ENCODE measurements around the gene LMNTD1. TPM values are rescaled to one million over a fixed set of nuclear protein-coding genes. Genes with fewer than 3 reads are reported as not detected.

LMNTD1 gene
- total and polyA plus RNA-seq, 2 experiments from 2014 or later = not detected

- Mint-ChIP-seq H3K4me1 (no peaks in the 10 kb centered on the region), H3K36me3 (ENCODE audit: low read depth) (no peaks in the 10 kb centered on the region), H3K27ac (no peak overlapping the region), H3K9me3 (peaks cover 3% of the 10 kb centered on the region; the same call in 1 of the 3 replicates), H3K27me3 (ENCODE audit: insufficient read depth, low read depth, poor library complexity) (no peaks in the 10 kb centered on the region), H3K4me3 (no peak overlapping the region)
- no peaks in the 10 kb centered on the region for H3K4me1 ChIP-seq (ENCODE audit: insufficient read depth)
- no peaks in the 10 kb centered on the region for H3K9me2 ChIP-seq (ENCODE audit: insufficient read depth)
- ATAC-seq (no peak), DNase-seq (ENCODE audit: low spot score) (no peak)
- H3K36me3 ChIP-seq (ENCODE audit: insufficient read depth) = no peaks in the 10 kb centered on the region
- H3F3A ChIP-seq (replicated peaks; ENCODE audit: low read depth) = no peaks in the 10 kb centered on the region
- H3K27ac ChIP-seq (ENCODE audit: low read depth) = no peak overlapping the region
- no peak overlapping the region for H3K4me2 ChIP-seq
- no peak overlapping the region for H3K4me3 ChIP-seq
- H3K79me2 ChIP-seq (replicated peaks; ENCODE audit: insufficient read depth) = no peaks in the 10 kb centered on the region
- no peak for TF ChIP-seq EZH2 (IDR thresholded peaks at IDR 0.05; ENCODE audit: low read depth, unreplicated experiment)
- TF ChIP-seq ETS1 (IDR thresholded peaks at IDR 0.05) = no peak
- TF ChIP-seq REST (IDR thresholded peaks at IDR 0.05; ENCODE audit: unreplicated experiment) = no peak
- TF ChIP-seq ZNF462 (CRISPR knock-in tag; IDR thresholded peaks at IDR 0.05) = no peak
- TF ChIP-seq ZNF331 (CRISPR knock-in tag; IDR thresholded peaks at IDR 0.05; ENCODE audit: low read depth) = no peak
- TF ChIP-seq CREB1 (CRISPR knock-in tag; IDR thresholded peaks at IDR 0.05; ENCODE audit: low read depth) = no peak
- TF ChIP-seq EZH2phosphoT487 (IDR thresholded peaks at IDR 0.05; ENCODE audit: unreplicated experiment) = no peak
- TF ChIP-seq NANOG (IDR thresholded peaks at IDR 0.05; ENCODE audit: borderline replicate concordance) = no peak
- no peak for TF ChIP-seq POLR2AphosphoS5 (IDR thresholded peaks at IDR 0.05; ENCODE audit: low read depth)
- TF ChIP-seq ZNF114 (CRISPR knock-in tag; IDR thresholded peaks at IDR 0.05) = no peak
- no peak for TF ChIP-seq JUNB (IDR thresholded peaks at IDR 0.05; ENCODE audit: unreplicated experiment)
- H2AFZ ChIP-seq = no peak overlapping the region
- H4K20me1 ChIP-seq (replicated peaks; ENCODE audit: insufficient read depth) = no peaks in the 10 kb centered on the region
- H3K27me3 ChIP-seq (ENCODE audit: insufficient read depth) = no peaks in the 10 kb centered on the region
Observed at GRCh38 chr12:25578411-25579143, 25.5 kb upstream of the LMNTD1 start.

All from GM23338 (cell line).